Skeletal muscle tissue (tissue), 4 donors: ENCODE results near the gene NAT9. TPM values are rescaled to one million over a fixed set of nuclear protein-coding genes. Genes with fewer than 3 reads are reported as not detected.

Experiments
- H3K27ac ChIP-seq: one replicate; pipeline ENCODE4 v1.7.0; 2013; ENCODE audit warnings: mild to moderate bottlenecking, low read depth, low read length, inconsistent platforms
- H3K27me3 ChIP-seq, 3 donors: one replicate each; pipeline ENCODE4 v1.7.0; 2013; ENCODE audit warnings: low read length in 3 of 3; ENCODE audit not compliant: control insufficient read depth in 3 of 3, insufficient read depth in 3 of 3
- H3K36me3 ChIP-seq, 3 donors: one replicate each; pipeline ENCODE4 v1.7.0; 2013; ENCODE audit warnings: low read length in 3 of 3; ENCODE audit not compliant: control insufficient read depth in 3 of 3, insufficient read depth in 3 of 3
- H3K4me1 ChIP-seq, 3 donors: one replicate each; pipeline ENCODE4 v1.7.0; 2013; ENCODE audit warnings: low read length in 3 of 3, mild to moderate bottlenecking in 3 of 3; ENCODE audit not compliant: control insufficient read depth in 3 of 3, insufficient read depth in 3 of 3
- H3K4me3 ChIP-seq, 3 donors: one replicate each; pipeline ENCODE4 v1.7.0; 2013; ENCODE audit warnings: low read length in 3 of 3
- H3K9ac ChIP-seq, 3 donors: one replicate each; pipeline ENCODE4 v1.7.0; 2013; ENCODE audit warnings: low read length in 3 of 3, mild to moderate bottlenecking in 3 of 3, moderate library complexity in 2 of 3, low read depth in 1 of 3
- H3K9me3 ChIP-seq, 3 donors: one replicate each; pipeline ENCODE4 v1.7.0; 2013; ENCODE audit warnings: low read length in 3 of 3; ENCODE audit not compliant: control insufficient read depth in 3 of 3
- total RNA-seq: library from RNA; depleted of rRNA; stranded (reverse); fragments of >200 nt; gene quantifications from one replicate; pipeline ENCODE4 v1.2.3, GENCODE V29; 2014
- donor health status: Osteomylitis.

The NAT9 gene
- total RNA-seq, 1 donor from 2014 or later = 17.7 TPM

GRCh38 chr17:74815550-74816370, 39.6 kb upstream of the NAT9 start:
- Histone ChIP-seq H3K9ac (no peak overlapping the region), H3K4me3 (no peak overlapping the region), H3K36me3 (peaks cover 6 to 16% (median 13%) of the 10 kb centered on the region in 3 donors), H3K27me3 (no peaks in the 10 kb centered on the region), H3K27ac (no peak overlapping the region), H3K9me3 (no peaks in the 10 kb centered on the region), H3K4me1 (peaks cover 0 to 3% (median 3%) of the 10 kb centered on the region in 3 donors)

- H3K27me3 ChIP-seq = no peaks in the 10 kb centered on the region
- H3K9ac ChIP-seq = no peak overlapping the region
- H3K27ac ChIP-seq = no peak overlapping the region
- no peaks in the 10 kb centered on the region for H3K9me3 ChIP-seq
- H3K4me1 ChIP-seq = peaks cover 0 to 3% (median 3%) of the 10 kb centered on the region in 3 donors
- no peak overlapping the region for H3K4me3 ChIP-seq
- H3K36me3 ChIP-seq = peaks cover 6 to 14% (median 10%) of the 10 kb centered on the region in 3 donors
These were observed 38.9 kb upstream of the NAT9 start for GRCh38 chr17:74815067-74815466.

GRCh38 chr17:74814453-74814852, 38.3 kb upstream of the NAT9 start:
- no peak overlapping the region for H3K4me3 ChIP-seq
- H3K27ac ChIP-seq = no peak overlapping the region
- H3K9me3 ChIP-seq = no peaks in the 10 kb centered on the region
- H3K4me1 ChIP-seq = peaks cover 0 to 3% (median 3%) of the 10 kb centered on the region in 3 donors
- no peaks in the 10 kb centered on the region for H3K27me3 ChIP-seq
- H3K36me3 ChIP-seq = peaks cover 6 to 13% (median 10%) of the 10 kb centered on the region in 3 donors
- H3K9ac ChIP-seq = no peak overlapping the region

GRCh38 chr17:74812109-74813009, 36.2 kb upstream of the NAT9 start:
- Histone ChIP-seq H3K36me3 (peaks cover 6 to 12% (median 6%) of the 10 kb centered on the region in 3 donors), H3K27ac (no peak overlapping the region), H3K4me1 (peaks cover 0 to 3% (median 3%) of the 10 kb centered on the region in 3 donors), H3K4me3 (no peak overlapping the region), H3K9ac (no peak overlapping the region), H3K9me3 (no peaks in the 10 kb centered on the region), H3K27me3 (no peaks in the 10 kb centered on the region)

GRCh38 chr17:74810699-74811485, 34.7 kb upstream of the NAT9 start:
- H3K27ac ChIP-seq = no peak overlapping the region
- H3K4me1 ChIP-seq = peaks cover 0 to 4% (median 3%) of the 10 kb centered on the region in 3 donors
- peaks cover 2 to 10% (median 6%) of the 10 kb centered on the region in 3 donors for H3K36me3 ChIP-seq
- H3K9me3 ChIP-seq = no peaks in the 10 kb centered on the region
- H3K4me3 ChIP-seq = no peak overlapping the region
- H3K9ac ChIP-seq = no peak overlapping the region
- H3K27me3 ChIP-seq = no peaks in the 10 kb centered on the region

- Histone ChIP-seq H3K4me3 (no peak overlapping the region), H3K9me3 (no peaks in the 10 kb centered on the region), H3K27me3 (no peaks in the 10 kb centered on the region), H3K36me3 (peaks cover 0 to 9% (median 7%) of the 10 kb centered on the region in 3 donors), H3K9ac (no peak overlapping the region), H3K4me1 (peaks cover 0 to 9% (median 6%) of the 10 kb centered on the region in 3 donors), H3K27ac (no peak overlapping the region)
These were observed 32.7 kb upstream of the NAT9 start for GRCh38 chr17:74808714-74809430.

- Histone ChIP-seq H3K9ac (no peak overlapping the region), H3K4me3 (no peak overlapping the region), H3K9me3 (no peaks in the 10 kb centered on the region), H3K27me3 (no peaks in the 10 kb centered on the region), H3K4me1 (peaks cover 0 to 9% (median 6%) of the 10 kb centered on the region in 3 donors), H3K27ac (no peak overlapping the region), H3K36me3 (peaks cover 0 to 9% (median 7%) of the 10 kb centered on the region in 3 donors)
These were observed 31.8 kb upstream of the NAT9 start for GRCh38 chr17:74807925-74808324.

GRCh38 chr17:74807441-74807840, 31.3 kb upstream of the NAT9 start:
- Histone ChIP-seq H3K4me1 (peaks cover 0 to 9% (median 6%) of the 10 kb centered on the region in 3 donors), H3K9ac (no peak overlapping the region)

GRCh38 chr17:74806334-74806733, 30.2 kb upstream of the NAT9 start:
- Histone ChIP-seq H3K36me3 (peaks cover 6 to 11% (median 9%) of the 10 kb centered on the region in 3 donors), H3K4me1 (peaks cover 0 to 9% (median 6%) of the 10 kb centered on the region in 3 donors), H3K9me3 (no peaks in the 10 kb centered on the region), H3K27me3 (no peaks in the 10 kb centered on the region), H3K27ac (no peak overlapping the region), H3K4me3 (no peak overlapping the region), H3K9ac (no peak overlapping the region)

More at GRCh38 chr17:74807441-74807840, 31.3 kb upstream of the NAT9 start:
- Histone ChIP-seq H3K9me3 (no peaks in the 10 kb centered on the region), H3K4me3 (no peak overlapping the region), H3K36me3 (peaks cover 0 to 9% (median 7%) of the 10 kb centered on the region in 3 donors), H3K27ac (no peak overlapping the region), H3K27me3 (no peaks in the 10 kb centered on the region)
